GM18861 (cell line): ENCODE data around the gene NLGN4X.
"Not testable (repeated sequence)": the region's sequence is repeated elsewhere in the genome, so short reads cannot be mapped to it uniquely, and the experiment has no call there.

Source experiments
- ATAC-seq: cut with Tn5 transposase; IDR thresholded peaks from one replicate; pipeline ENCODE4 v1.9.1; 2021; ENCODE audit not compliant: unreplicated experiment

NLGN4X gene

DNA sequence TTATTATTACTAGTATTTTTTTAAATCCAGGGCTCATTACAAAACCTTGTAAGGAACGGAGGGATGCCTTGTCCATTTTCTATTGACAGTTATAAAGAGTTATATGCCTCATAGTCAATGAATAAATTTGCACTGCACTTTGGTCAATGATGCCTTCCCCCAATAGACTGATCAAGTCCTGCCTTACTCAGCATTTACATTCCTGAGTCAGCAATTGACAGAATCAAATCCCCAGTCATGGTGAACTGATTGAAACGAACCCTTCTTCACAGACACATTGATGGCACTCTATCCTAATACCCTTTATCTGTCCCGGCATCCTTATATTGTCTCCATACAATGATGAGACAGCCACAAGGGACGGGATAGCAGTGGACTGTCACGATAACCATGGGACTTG is 213.2 kb downstream of the NLGN4X start:
- no peak for ATAC-seq

DNA sequence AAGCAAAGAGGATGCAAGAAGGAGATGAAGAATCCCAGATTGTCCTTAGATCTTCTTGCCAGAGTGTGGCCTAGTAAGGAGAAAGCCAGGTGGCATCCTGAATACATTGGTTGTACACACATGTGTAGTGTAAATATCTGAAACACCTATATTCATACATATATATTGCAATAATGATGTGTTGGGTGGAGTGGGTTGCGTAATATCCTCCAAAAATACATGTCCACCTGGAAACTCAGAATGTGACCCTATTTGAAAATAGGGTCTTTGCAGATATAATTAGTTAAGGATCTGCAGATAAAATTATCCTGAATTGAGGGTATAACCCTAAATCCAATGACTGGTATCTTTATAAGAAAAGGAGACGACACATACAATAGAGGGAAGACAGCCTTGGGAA is 216.3 kb downstream of the NLGN4X start:
- ATAC-seq: no peak

DNA sequence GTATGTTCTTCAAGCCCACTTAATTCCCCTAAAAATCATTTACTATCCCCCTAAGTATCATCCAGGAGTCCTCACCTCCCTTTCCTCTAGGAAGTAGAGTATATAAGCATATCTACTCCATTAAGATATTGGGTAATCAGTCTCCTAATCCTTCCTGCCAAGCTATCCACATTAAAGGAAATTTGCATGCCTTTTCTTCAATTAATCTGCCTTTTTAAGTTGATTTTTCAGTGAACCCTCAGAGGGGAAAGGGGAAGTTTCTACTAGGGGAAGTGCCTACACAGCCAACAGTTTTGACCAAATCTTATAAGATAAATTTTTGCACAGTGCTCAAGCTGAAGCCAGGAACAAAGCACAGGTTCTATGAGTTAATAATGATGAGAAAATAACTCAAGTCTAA is 222.8 kb downstream of the NLGN4X start:
- no peak for ATAC-seq

DNA sequence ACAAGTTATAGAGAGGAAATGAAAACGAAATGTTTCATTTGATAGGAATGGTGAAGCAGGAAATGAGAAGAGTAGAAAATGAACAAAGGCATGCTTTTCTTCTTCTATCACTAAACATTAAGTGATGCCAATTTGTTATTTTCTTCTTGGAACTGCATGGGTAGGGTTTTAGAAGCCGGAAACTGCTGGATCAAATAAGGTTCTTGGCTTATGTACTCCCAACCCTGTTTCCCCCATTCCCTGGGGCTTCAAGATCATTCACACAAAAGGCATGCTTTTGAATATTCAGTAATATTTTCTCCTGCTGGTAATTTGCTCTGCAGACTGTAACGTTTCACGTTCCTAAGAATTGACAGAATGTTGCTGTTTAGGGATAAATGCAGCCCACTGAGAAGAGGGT is 224.1 kb downstream of the NLGN4X start:
- ATAC-seq: no peak

DNA sequence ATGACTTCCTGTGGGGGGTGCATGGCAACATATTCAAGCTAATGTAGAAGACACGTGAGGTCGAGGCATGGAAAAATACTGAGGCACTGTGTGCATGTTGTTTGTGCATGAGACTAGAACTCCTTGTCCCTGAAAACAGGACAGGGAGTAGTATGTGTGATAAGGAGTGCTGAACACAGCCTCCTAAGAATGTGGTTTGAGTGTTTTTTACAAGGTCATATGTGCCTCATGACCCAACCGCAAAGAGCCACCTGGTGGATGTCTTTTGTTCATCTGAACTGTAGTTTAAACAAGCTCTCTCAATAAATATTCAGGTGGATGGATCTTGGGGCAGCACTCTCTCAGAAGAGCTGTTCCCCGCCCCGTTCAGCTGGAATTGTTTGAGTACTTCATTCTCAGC is 226.6 kb downstream of the NLGN4X start:
- no peak for ATAC-seq

DNA sequence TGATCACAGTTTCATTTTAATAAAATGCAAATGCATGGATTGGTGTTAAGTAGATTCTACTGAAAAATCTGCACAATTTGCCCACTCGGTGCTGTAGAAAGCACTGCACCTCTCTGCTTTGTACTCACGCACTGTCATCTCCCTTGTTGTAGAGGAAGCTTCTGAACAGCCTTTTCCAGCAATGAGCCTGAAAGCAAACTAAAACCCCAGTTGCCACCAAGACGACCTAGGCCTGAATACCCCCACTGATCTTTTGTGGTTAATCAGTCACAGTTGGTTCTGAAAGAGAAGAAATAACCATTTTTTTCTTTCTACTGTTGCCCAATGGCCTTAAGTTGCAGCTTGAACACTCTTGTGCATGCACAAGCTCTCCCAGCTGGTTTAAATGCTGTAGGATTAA is 229.8 kb downstream of the NLGN4X start:
- no peak for ATAC-seq

DNA sequence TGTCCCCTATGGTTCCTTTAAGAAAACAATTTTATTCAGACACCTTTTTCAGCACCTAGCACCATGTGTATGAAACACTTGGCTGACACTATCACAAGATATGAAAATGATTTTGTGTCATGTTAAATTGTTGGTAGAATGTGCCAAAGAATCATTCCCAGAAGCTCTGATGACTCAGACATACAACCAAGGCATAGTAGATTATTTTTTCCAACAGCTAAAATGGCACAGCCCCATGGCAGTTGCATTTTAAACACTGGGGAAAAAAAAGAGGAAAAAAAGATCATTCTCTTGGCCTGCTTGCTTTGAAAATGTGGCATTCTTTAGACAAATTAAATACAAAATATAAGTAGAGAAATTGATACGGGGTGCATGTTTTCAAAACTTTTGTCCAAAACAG is 230.2 kb downstream of the NLGN4X start:
- no peak for ATAC-seq

DNA sequence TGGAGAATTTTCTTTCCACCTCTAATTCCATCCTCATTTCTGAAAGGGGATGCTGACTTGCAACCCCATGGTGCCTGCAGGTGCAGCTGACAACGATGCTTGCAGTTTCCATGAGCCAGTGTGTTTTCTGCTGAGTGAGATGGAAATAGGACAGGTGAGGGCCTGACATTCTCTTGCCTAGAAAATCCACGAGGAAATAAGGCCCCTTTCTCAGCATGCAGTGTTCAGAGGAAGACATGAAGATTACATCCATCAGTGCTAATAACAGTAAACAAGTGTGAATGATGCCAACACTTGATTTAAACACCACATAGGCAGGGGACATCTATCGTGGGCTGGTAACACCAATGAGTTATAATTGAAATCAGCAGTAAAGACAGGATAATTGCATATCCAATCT is 237.3 kb downstream of the NLGN4X start:
- ATAC-seq: no peak

DNA sequence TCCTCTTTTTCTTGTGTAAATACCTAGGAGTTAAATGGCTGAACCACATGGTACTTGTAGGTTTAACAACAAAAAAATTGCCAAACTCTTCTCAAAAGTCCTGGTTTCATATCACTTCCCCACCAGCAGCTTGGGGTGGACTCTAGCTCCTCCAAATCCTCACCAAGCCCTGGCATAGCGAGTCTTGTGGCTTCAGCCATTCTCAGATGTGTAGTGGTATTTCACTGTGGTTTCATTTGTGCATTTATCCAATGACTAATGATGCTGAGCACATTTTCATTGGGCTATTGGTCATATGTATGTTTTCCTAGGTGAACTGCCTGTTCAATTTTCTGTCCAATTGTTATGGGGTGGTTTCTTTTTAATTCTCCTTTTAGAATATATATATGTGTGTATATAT is 249.3 kb downstream of the NLGN4X start:
- no peak for ATAC-seq

DNA sequence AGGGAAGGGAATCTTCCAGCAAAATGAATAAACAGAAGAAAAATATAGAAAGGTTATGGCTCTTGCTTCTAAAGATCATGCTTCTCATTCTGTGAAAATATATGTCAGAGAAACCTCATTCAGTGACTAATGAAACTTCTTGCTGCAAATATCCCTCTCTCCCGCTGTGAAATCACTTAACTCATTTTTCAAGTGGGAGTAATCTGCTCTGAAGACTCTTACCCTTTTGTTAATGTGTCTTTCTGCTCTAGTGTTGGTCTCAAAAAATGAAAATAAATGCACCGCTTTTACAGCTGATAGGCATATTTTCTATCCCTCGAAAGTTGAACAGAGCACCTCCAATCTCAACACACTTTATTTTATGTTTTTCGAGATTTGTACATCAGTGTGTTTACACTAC is 252.3 kb downstream of the NLGN4X start:
- no peak for ATAC-seq

DNA sequence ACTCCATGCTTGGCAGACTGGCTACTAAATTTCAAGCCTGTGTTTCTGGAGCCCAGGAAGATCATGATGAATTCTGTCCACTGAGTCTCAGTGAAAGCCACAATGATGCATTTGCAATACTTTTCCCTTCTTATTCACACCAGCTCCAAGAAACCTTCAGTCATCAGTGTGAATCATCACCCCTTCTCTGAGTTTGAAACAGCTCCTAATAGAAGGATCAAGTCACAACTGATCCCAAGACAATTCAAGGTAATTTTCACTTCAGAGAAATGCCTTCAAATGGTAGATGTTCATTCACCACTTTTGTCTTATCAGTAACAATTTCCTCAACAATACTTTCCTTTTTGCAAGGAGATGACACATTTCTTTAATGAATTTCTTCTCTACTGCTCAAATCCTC is 257.4 kb downstream of the NLGN4X start:
- ATAC-seq: no peak

DNA sequence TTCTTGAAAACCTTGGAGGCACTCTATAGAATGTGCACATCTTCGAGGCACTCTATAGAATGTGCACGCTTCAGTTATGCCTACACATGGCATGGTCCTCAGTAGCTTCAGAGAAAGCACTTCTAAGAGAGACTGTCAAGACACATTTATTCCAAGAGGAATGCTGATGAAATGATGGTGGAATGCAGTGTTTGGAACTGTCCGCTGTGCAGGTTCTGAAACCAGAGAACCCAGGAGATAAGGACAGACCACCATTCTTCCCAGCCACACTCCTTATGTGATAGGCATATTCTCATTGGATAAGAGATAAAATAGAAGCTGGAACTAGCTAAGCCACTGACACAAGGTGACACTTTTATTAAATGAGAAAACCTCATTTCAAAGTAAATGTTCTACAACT is 263.3 kb downstream of the NLGN4X start:
- ATAC-seq: no peak

DNA sequence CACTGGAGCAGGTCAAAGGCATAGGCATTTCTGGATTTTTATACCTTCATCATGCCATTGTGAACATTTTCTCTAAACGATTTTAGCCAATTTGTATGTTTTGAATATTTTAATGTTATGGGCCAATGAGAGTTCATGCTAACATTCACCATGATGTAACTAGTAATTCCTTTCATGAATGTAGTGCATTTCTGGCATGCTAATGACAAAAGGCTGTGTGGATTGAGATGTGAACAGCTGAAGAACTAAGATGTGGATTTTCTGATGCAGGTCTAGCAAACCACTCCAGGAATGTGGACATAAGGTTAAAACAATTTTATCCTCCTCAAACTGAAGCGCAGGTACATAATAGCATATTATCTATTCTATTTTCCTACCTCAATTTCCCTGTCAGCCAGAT is 269.4 kb downstream of the NLGN4X start:
- no peak for ATAC-seq

DNA sequence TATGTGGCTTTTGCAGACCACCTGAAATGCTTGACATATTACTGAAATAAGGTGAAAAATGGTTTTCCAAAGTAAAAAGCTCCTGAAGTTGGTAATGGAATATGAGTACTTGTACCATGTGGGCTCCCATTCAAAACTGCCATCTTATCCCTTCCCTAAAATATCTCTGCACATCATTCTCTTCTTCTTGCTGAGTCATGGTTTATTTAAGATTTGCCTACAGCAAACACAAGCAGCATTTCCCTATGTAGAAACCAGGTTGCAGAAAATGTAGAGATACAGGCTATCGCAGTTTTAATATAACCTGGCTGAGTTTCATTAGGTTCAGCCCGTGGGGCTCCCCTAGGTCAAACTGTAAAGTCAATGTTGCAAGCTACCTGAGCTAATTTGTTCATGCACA is 270.1 kb downstream of the NLGN4X start:
- no peak for ATAC-seq

DNA sequence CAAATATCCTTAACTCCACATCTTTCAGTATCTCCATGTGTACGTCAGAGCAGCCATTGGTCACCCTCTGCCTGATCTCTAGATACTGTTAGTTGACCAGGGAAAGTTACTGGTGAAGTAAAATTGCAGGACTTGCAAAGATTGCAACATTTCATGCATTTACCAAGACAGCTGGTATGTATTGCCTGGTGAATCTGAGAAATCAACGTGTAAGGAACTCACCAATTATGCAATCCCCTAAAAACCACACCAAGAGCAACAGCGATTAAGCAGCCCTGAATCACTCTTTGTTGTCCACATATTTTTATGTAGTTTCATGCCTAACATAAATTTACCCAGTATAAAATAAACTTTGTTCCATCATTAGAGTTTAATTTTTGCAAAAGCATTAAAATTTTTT is 271.2 kb downstream of the NLGN4X start:
- ATAC-seq: no peak

DNA sequence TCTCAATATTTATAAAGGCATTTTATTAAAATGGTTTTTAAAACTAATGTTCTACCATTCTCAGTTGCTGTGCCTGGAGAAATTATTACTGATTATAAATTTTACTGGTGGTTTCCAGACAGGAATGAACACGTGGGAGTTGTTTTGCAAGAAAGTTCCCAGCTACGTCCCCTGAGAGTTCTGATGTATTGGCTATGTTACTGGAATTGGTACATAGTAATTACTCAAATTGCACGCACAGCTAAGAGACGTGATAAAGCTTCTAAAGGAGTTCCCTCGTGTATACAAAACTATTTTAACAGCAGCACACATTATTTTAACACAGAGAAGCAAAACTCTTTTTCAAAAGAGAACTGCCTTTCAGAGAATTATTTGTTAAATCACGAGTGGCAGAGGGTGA is 292.2 kb downstream of the NLGN4X start:
- no peak for ATAC-seq

DNA sequence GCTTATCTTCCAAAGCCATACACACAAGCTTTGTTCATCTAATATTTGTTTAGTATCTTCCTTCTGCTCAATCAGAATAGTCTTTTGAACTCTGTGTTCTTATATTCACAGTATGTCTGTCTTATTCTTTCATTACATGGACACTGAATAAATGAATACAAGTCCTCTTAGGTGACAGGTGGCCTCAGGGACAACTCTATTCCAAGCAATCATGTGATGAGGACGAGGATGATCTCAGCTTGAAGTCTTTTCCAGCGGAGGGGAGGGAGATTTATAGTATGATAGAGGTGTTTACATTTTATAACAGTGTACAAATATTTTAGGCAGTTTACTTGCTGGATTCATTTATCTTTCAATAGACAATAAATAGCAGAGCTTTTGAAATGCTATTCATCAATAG is 300.4 kb downstream of the NLGN4X start:
- ATAC-seq: no peak

DNA sequence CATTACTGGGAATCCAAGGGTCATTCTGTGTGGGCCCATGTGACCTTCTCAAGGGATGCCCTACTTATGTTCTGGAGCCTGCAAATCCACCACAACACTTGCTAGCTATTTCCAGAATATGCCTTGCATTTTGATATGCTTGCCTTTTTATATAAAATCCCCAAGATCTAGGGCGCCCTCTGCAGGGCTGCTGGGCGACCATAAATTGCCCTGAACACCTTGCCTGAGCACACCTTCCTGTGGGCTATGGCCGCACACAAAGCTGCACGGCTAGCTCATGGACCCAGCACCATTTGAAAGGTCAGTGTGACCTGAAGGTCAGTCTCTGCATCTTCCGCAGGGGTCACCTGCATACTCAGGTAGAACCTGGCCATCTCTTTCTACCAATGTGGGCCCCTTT is 311.7 kb downstream of the NLGN4X start:
- no peak for ATAC-seq

DNA sequence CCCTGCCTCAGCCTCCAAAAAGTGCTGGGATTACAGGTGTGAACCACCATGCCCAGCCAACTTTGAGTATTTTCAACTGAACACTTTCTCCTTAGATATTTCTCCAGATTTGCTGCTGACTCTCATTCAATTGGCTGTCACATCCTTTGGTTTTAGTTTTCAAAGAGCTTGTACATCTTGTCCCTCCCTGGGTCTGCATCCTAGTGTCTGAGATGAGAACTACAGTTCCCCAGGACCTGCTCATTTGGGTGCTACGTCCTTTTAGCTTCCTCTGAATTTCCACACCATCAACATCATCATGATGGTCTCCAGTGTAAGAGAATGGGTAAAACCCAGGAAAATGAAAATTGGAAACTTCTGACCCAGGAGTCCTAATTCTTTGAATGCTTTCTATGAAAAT is 312.9 kb downstream of the NLGN4X start:
- ATAC-seq: no peak

DNA sequence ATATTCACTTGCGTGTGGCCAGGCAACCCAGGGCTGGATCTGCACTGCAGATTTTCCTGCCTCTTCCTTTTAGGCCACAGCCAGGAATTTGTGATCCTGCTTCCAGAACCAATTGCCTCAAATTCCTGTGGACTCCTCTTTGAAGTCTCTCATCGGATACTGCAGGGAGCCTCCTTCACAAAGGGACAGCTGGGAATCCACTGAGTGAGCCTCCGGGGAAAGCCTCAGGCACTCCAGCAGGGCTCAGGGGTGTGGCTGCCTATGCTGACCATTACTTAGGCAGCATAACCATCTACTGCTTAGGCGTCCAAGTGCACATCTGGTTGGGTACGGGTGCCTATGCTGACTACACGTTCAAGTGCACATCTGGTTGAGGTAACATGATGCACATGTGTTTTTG is 321.5 kb downstream of the NLGN4X start:
- no peak for ATAC-seq

DNA sequence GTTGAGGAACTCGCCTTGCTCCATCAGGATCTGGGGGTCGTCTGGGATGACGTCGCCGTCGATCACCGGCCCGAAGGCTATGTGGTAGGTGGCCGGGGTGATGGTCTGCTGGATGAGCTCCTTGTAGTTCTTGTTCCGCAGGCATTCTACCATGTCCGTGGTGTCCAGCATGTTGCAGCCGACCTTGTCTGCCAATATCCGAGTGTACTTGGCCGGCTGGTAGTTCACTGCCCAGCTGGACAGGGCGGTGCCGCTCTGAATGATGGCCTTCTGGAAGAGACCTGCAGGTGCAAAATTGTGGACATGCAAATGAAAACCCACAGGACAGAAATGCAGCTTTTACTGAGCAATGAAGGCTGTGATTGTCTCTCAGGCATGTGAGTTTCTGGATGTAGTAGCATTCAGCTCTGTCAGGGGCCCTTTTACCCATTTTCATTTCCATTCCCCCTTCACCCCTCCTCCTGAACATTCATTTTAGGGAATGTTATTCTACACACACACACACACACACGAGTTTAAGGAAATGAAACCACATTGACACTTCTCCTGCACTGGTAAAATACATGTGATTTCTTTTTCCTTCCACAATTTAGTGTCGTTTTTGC is 325.0 kb downstream of the NLGN4X start:
- not testable (repeated sequence) for ATAC-seq

DNA sequence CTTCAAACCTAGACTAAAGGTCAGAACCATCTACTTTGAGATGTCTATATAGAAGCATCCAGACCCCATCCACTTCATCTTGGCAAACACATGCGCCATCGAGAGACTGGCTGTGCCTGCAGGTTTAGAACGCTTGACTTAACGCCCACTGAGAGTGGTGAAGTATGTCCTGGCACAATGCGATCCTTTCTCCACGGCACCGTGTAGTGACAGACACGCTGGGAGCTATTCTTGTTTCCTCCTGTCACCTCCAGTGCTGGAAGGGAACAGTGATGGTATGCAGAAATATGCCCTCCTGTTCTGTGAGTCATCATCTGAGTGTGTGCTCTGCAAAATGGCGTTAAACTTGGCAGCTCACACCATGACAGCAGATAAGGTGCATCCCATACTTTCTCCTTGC is 330.2 kb downstream of the NLGN4X start:
- ATAC-seq: no peak

DNA sequence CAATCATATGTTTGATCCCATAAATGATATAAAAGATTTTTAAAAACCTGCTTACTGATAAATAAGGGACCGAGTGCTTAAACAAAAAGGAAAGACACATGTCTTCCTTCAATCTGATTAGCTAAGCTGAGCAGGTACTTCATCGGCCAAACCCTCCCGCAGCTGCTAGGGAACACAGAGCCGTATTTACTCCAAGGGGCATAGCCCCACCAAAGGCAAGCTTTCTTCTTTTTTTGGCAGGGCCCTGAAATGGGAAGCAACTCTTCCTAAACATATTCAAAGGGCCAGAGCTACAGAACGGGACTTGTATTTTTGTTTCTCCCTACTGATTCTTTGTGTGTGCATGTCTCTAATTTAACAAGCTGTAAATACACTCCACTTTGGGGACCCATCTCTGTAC is 337.3 kb downstream of the NLGN4X start:
- no peak for ATAC-seq
